Keratinocyte (primary cell): ENCODE results near the gene CRHBP. TPM values are rescaled to one million over a fixed set of nuclear protein-coding genes. Genes with fewer than 3 reads are reported as not detected.

Source experiments
- DNase-seq: peaks from one replicate; pipeline ENCODE4 v3.0.0-alpha.2; 2011; ENCODE audit warnings: low read depth, missing footprints, low spot score
- FAIRE-seq: peaks from 2 replicates; lab custom pipeline; 2011; peaks lifted over from hg19 to GRCh38; lab: Jason Lieb, UNC
- H2AFZ ChIP-seq: 2 replicates; pipeline ENCODE4 v1.6.0; 2012; ENCODE audit warnings: low read length, control low read depth, inconsistent platforms; ENCODE audit not compliant: control insufficient read depth
- H3K27ac ChIP-seq: 2 replicates; pipeline ENCODE4 v1.5.1; 2011; ENCODE audit warnings: low read length; ENCODE audit not compliant: control insufficient read depth, insufficient read depth
- H3K27me3 ChIP-seq: 3 replicates; pipeline ENCODE4 v1.6.0; 2011; ENCODE audit warnings: low read length; ENCODE audit not compliant: control insufficient read depth, insufficient read depth; ENCODE audit errors: extremely low read depth
- H3K36me3 ChIP-seq, 2 experiments: 2 replicates in 1 of 2; 3 replicates in 1 of 2; pipeline ENCODE4 v1.5.1; 2011; ENCODE audit warnings: low read length in 2 of 2, mild to moderate bottlenecking in 1 of 2; ENCODE audit not compliant: control insufficient read depth in 2 of 2, insufficient read depth in 2 of 2; ENCODE audit errors: extremely low read depth in 1 of 2
- H3K4me1 ChIP-seq: 3 replicates; pipeline ENCODE4 v1.5.1; 2011; ENCODE audit warnings: low read length; ENCODE audit not compliant: control insufficient read depth, insufficient read depth; ENCODE audit errors: extremely low read depth
- H3K4me2 ChIP-seq: 3 replicates; pipeline ENCODE4 v1.6.0; 2011; ENCODE audit warnings: low read depth, low read length; ENCODE audit not compliant: control insufficient read depth, insufficient read depth; ENCODE audit errors: extremely low read depth
- H3K4me3 ChIP-seq, 3 experiments: fragments of 200-600 bp in 1 of 3; sonication (generic) in 1 of 3; 2 replicates in 2 of 3; 3 replicates in 1 of 3; pipeline ENCODE4 v1.5.1; 2011 to 2016; ENCODE audit warnings: low read length in 3 of 3, mild to moderate bottlenecking in 3 of 3, control low read depth in 2 of 3, inconsistent platforms in 1 of 3, low read depth in 1 of 3, mixed read lengths in 1 of 3, mixed run types in 1 of 3, moderate library complexity in 1 of 3; ENCODE audit not compliant: control insufficient read depth in 2 of 3, insufficient read depth in 2 of 3; ENCODE audit errors: extremely low read depth in 1 of 3
- H3K79me2 ChIP-seq: 2 replicates; pipeline ENCODE4 v1.6.0; 2012; ENCODE audit warnings: low read length; ENCODE audit not compliant: control insufficient read depth, insufficient read depth
- H3K9ac ChIP-seq: 3 replicates; pipeline ENCODE4 v1.6.0; 2011; ENCODE audit warnings: low read length; ENCODE audit not compliant: control insufficient read depth, insufficient read depth; ENCODE audit errors: extremely low read depth
- H3K9me1 ChIP-seq: 3 replicates; pipeline ENCODE4 v1.6.0; 2011; ENCODE audit warnings: low read length; ENCODE audit not compliant: control insufficient read depth, insufficient read depth; ENCODE audit errors: extremely low read depth
- H3K9me3 ChIP-seq: 2 replicates; pipeline ENCODE4 v1.5.1; 2012; ENCODE audit warnings: low read depth, low read length; ENCODE audit not compliant: control insufficient read depth
- H4K20me1 ChIP-seq: 3 replicates; pipeline ENCODE4 v1.6.0; 2011; ENCODE audit warnings: low read length; ENCODE audit not compliant: control insufficient read depth, insufficient read depth; ENCODE audit errors: extremely low read depth
- CTCF ChIP-seq, 3 experiments: IDR thresholded peaks in 1 of 3; conservative IDR thresholded peaks in 1 of 3; optimal IDR thresholded peaks in 1 of 3; 2 replicates in 2 of 3; 3 replicates in 1 of 3; pipeline versions ENCODE3 to v1.5.1; 2011; ENCODE audit warnings: low read length in 3 of 3, mild to moderate bottlenecking in 3 of 3, moderate library complexity in 2 of 3, control low read depth in 1 of 3, inconsistent platforms in 1 of 3; ENCODE audit not compliant: insufficient read depth in 2 of 3; ENCODE audit errors: extremely low read depth in 1 of 3
- EZH2 ChIP-seq: IDR thresholded peaks from one replicate; pipeline ENCODE4 v1.6.1; 2012; ENCODE audit warnings: inconsistent platforms, mild to moderate bottlenecking, low read length, moderate library complexity
- dilution Hi-C: fragments of 300-500 bp; cut with MboI; formaldehyde crosslinking; loops from one replicate; pipeline ENCODE4 v1.7.0; 2020; ENCODE audit warnings: low sequenced_read_pairs; ENCODE audit not compliant: extremely low pct_ligation_motif_present
- polyA plus RNA-seq, 5 experiments: library from polyadenylated mRNA; depleted of rRNA in 3 of 5; stranded (reverse) in 3 of 5; stranded (forward) in 1 of 5; unstranded in 1 of 5; fragments of >200 nt; gene quantifications; 1 replicate in 1 of 5; 2 replicates in 3 of 5; 3 replicates in 1 of 5; pipeline versions ENCODE4 v1.2.1 to v1.2.3, GENCODE V29; 2011 to 2012; ENCODE audit warnings: missing spikeins in 2 of 5, low read depth in 1 of 5, low replicate concordance in 1 of 5

CRHBP gene
- polyA plus RNA-seq, 1 donor (not counting 4 experiments of a cell fraction or from before 2014, with no cell fraction given), result not detected

DNA sequence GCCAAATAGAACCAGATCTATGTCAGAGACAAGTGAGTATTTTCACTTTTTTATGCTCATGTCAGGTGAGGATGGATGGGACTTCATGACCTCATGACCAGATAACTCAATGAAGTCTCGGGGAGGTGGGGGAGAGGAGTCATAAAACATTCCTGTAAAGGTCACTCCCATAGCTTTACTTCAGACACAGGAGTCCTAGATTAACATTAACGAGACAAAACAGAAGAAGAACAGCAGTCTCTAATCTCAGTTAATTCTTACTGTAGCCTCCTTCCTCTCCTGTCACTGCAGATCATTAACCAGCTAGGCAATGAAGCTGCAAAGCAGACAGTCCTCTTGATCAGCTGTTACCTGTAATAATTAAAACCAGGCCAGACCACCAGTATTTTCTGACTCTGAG lies 11.2 kb downstream of the CRHBP start:
- no peak overlapping the region for H3K9ac ChIP-seq
- H3K36me3 ChIP-seq, result no peaks in the 10 kb centered on the region
- dilution Hi-C loops, result no loop called here
- H3K79me2 ChIP-seq, result no peaks in the 10 kb centered on the region
- H3K27ac ChIP-seq, result no peak overlapping the region
- no peak for TF ChIP-seq EZH2
- no peak for TF ChIP-seq CTCF (optimal IDR thresholded peaks at IDR 0.05 in 1 of 3, IDR thresholded peaks at IDR 0.05 in 1 of 3, conservative IDR thresholded peaks at IDR 0.05 in 1 of 3; ENCODE audit: extremely low read depth in 1 of 3, insufficient read depth in 2 of 3, low read length in 3 of 3)
- DNase-seq (no peak), FAIRE-seq (no peak)
- no peaks in the 10 kb centered on the region for H3K9me1 ChIP-seq
- no peak overlapping the region for H3K4me3 ChIP-seq
- H3K4me1 ChIP-seq, result peaks cover 9% of the 10 kb centered on the region
- no peak overlapping the region for H2AFZ ChIP-seq
- peaks cover 8% of the 10 kb centered on the region for H3K27me3 ChIP-seq
- H3K4me2 ChIP-seq, result no peak overlapping the region
- H3K9me3 ChIP-seq, result no peaks in the 10 kb centered on the region
- H4K20me1 ChIP-seq, result no peaks in the 10 kb centered on the region

DNA sequence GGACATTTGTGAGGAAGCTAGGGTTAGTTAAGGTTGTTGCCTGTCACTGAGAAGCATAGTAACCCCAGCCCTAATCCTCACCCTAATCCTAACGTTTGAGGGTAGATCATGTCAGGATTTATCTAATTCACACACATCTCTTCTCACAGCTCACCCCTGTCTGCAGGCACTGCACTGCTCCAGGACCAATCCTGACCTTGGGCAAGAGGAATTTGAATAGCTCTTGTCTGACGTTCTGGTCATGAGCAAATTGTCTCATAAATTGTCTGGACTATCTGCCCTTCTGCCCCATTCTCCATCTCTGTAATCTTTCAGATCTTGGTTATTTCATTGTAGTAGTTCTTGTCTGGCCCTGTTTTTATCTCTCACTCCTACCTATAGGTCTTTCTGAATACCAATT lies 18.7 kb downstream of the CRHBP start:
- no peaks in the 10 kb centered on the region for H3K36me3 ChIP-seq
- DNase-seq (no peak), FAIRE-seq (no peak)
- dilution Hi-C loops, result no loop called here
- no peak overlapping the region for H2AFZ ChIP-seq
- H3K9ac ChIP-seq, result no peak overlapping the region
- H3K27ac ChIP-seq, result no peak overlapping the region
- no peaks in the 10 kb centered on the region for H3K9me3 ChIP-seq
- no peaks in the 10 kb centered on the region for H3K9me1 ChIP-seq
- no peak for TF ChIP-seq CTCF (optimal IDR thresholded peaks at IDR 0.05 in 1 of 3, IDR thresholded peaks at IDR 0.05 in 1 of 3, conservative IDR thresholded peaks at IDR 0.05 in 1 of 3; ENCODE audit: extremely low read depth in 1 of 3, insufficient read depth in 2 of 3, low read length in 3 of 3)
- TF ChIP-seq EZH2, result no peak
- H3K4me2 ChIP-seq, result no peak overlapping the region
- no peaks in the 10 kb centered on the region for H3K79me2 ChIP-seq
- peaks cover 5% of the 10 kb centered on the region for H3K27me3 ChIP-seq
- H4K20me1 ChIP-seq, result no peaks in the 10 kb centered on the region
- no peak overlapping the region for H3K4me3 ChIP-seq
- H3K4me1 ChIP-seq, result no peaks in the 10 kb centered on the region
